Left ventricle myocardium inferior (tissue), 1 donor: Measurements from ENCODE around the gene OR8I2. TPM values are rescaled to one million over a fixed set of nuclear protein-coding genes. Genes with fewer than 3 reads are reported as not detected.
"Not testable (repeated sequence)": the region's sequence is repeated elsewhere in the genome, so short reads cannot be mapped to it uniquely, and the experiment has no call there.

ENCODE experiments used
- DNase-seq: peaks from one replicate; pipeline ENCODE4 v3.0.0-alpha.2; 2020
- H3K27ac ChIP-seq: fragments of 200-600 bp; replicated peaks from 2 replicates; pipeline ENCODE4 v1.8.0; 2021
- H3K27me3 ChIP-seq: fragments of 200-600 bp; 2 replicates; pipeline ENCODE4 v1.8.0; 2021; ENCODE audit warnings: low read depth
- H3K36me3 ChIP-seq: fragments of 200-600 bp; 2 replicates; pipeline ENCODE4 v1.8.0; 2021
- H3K4me1 ChIP-seq: fragments of 200-600 bp; 2 replicates; pipeline ENCODE4 v1.8.0; 2021
- H3K4me3 ChIP-seq: fragments of 200-600 bp; 2 replicates; pipeline ENCODE4 v1.8.0; 2021; ENCODE audit warnings: mild to moderate bottlenecking, moderate library complexity
- H3K9me3 ChIP-seq: fragments of 200-600 bp; replicated peaks from 2 replicates; pipeline ENCODE4 v1.8.0; 2021
- CTCF ChIP-seq: fragments of 200-600 bp; IDR thresholded peaks from 2 replicates; pipeline ENCODE4 v1.8.0; 2021; ENCODE audit warnings: antibody characterized with exemption, mild to moderate bottlenecking, borderline replicate concordance
- intact Hi-C: fragments of 100-400 bp; cut with micrococcal nuclease; formaldehyde crosslinking; loops from one replicate; pipeline ENCODE4 v1.11.0; 2022
- long read RNA-seq: library from polyadenylated mRNA; unstranded; transcript quantifications from one replicate; pipeline ENCODE4 v2.0.0, GENCODE V29; 2021
- total RNA-seq: library from RNA; stranded (reverse); fragmentation: NEBNext Ultra II Directional; extraction: Animal tissue kit (Norgen Biotek cat#: 25700); gene quantifications from one replicate; pipeline ENCODE4 v1.2.1, GENCODE V29; 2021
- donor health status: DM: no; HTN: yes; CAD: no; lungs with severe emphysema.

The OR8I2 gene
- total RNA-seq = not detected
- long read RNA-seq = 0 reads

DNA sequence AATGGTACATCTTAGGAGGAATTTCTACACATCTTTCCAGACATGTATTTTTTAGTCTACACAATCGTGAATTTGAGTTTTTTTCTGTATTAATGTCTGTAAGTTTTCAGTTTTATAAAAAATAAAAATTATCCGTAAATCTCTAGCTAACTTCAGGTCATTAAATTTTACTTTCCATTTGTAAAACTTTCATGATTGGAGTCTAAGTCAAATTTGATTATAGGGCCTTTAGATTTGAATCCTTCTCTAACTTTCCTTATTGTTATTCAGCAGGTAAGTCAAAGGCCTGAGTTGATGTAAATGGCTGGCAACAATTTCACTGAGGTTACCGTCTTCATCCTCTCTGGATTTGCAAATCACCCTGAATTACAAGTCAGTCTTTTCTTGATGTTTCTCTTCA is at the start of gene OR8I2:
OR8I2 (plus strand) TSS at position 301 of the 400 bp plus-strand sequence; CDS start at position 301, 0 bp downstream.
- H3K27me3 ChIP-seq = no peaks in the 10 kb centered on the region
- intact Hi-C loops = no loop called here
- TF ChIP-seq CTCF = no peak

DNA sequence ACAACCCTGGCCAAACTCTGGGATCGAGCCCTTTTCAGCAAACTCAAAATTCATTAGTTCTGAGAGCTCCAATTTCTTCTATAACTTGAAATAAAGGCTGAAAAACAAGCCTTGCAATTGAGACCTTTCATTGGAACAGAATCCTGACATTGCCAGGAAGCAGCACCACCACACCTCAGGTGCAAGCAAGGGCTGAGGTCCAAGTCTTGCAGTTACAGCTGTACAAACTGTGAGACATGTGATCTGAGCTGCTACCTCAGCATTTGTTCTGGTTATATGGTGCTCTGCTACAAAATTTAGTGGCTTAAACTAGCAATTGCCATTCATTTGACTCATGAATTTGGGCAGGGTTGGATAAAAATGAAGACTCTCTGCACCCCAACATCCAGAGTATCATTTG is 47.6 kb upstream of the OR8I2 start:
- peaks cover 31% of the 10 kb centered on the region for H3K9me3 ChIP-seq
- H3K36me3 ChIP-seq = no peaks in the 10 kb centered on the region
- H3K4me1 ChIP-seq = no peaks in the 10 kb centered on the region
- no peak for TF ChIP-seq CTCF
- intact Hi-C loops = no loop called here
- H3K27ac ChIP-seq = no peak overlapping the region
- no peak overlapping the region for H3K4me3 ChIP-seq
- no peak for DNase-seq
- H3K27me3 ChIP-seq = no peaks in the 10 kb centered on the region

More for the DNA sequence above, at the start of gene OR8I2:
- Histone ChIP-seq H3K4me3 (no peak within 1 kb of the TSS), H3K36me3 (no peaks in the 10 kb centered on the region), H3K9me3 (no peaks in the 10 kb centered on the region), H3K4me1 (no peaks in the 10 kb centered on the region), H3K27ac (no peak within 1 kb of the TSS)
- DNase-seq = no peak

- Histone ChIP-seq H3K27ac (no peak overlapping the region), H3K4me3 (no peak overlapping the region), H3K4me1 (no peaks in the 10 kb centered on the region), H3K27me3 (no peaks in the 10 kb centered on the region), H3K36me3 (no peaks in the 10 kb centered on the region), H3K9me3 (peaks cover 14% of the 10 kb centered on the region)
- no peak for DNase-seq
- TF ChIP-seq CTCF = no peak
- intact Hi-C loops = no loop called here
Observed at GRCh38 chr11:56048480-56048879, 44.6 kb upstream of the OR8I2 start.

DNA sequence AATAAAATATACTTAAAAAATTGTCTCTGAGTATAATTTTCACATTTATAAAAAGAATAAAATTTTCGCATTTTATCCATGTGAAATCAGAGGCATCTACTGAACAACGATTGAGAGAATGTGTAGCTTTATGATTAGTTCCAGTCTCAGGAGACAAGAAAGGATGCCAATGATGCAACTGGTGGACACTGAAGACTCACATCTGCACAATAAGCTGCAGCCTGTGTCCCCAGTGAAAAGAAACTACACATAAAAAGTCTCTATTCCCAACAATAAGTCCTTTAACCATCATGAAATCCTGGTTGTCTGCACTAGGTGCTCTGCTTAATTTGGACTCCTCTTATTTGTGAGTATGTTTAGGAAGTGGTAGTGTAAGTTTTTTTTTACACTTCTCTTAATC is 43.6 kb upstream of the OR8I2 start:
- H3K9me3 ChIP-seq = peaks cover 10% of the 10 kb centered on the region
- no peaks in the 10 kb centered on the region for H3K36me3 ChIP-seq
- no peak for DNase-seq
- intact Hi-C loops = no loop called here
- H3K4me1 ChIP-seq = no peaks in the 10 kb centered on the region
- no peaks in the 10 kb centered on the region for H3K27me3 ChIP-seq
- H3K4me3 ChIP-seq = no peak overlapping the region
- H3K27ac ChIP-seq = no peak overlapping the region
- TF ChIP-seq CTCF = no peak

GRCh38 chr11:56056366-56056765 is 36.7 kb upstream of the OR8I2 start:
- H3K27me3 ChIP-seq, DNase-seq, H3K4me3 ChIP-seq, H3K9me3 ChIP-seq, H3K4me1 ChIP-seq, H3K36me3 ChIP-seq, intact Hi-C loops, H3K27ac ChIP-seq: not testable (repeated sequence)

GRCh38 chr11:56057661-56058237 is 35.4 kb upstream of the OR8I2 start:
- H3K4me1 ChIP-seq, H3K4me3 ChIP-seq, H3K36me3 ChIP-seq, DNase-seq, H3K27me3 ChIP-seq, intact Hi-C loops, H3K27ac ChIP-seq, H3K9me3 ChIP-seq: not testable (repeated sequence)

DNA sequence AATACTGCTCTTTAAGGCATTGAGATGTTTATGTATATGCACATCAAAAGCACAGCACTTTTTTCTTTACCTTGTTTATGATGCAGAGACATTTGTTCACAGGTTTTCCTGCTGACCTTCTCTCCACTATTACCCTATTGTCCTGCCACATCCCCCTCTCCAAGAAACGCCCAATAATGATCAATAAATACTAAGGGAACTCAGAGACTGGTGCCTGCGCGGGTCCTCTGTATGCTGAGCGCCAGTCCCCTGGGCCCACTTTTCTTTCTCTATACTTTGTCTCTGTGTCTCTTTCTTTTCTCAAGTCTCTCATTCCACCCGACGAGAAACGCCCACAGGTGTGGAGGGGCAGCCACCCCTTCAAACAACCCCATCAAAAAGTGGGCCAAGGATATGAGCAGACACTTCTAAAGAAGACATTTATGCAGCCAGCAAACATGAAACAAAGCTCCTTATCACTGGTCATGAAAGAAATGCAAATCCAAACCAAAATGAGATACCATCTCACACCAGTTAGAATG is 34.8 kb upstream of the OR8I2 start:
- not testable (repeated sequence) for H3K4me1 ChIP-seq

More for the DNA sequence above, 34.8 kb upstream of the OR8I2 start:
- intact Hi-C loops, H3K27me3 ChIP-seq, H3K27ac ChIP-seq, DNase-seq, H3K36me3 ChIP-seq, H3K9me3 ChIP-seq, H3K4me3 ChIP-seq: not testable (repeated sequence)
